AG04449 (cell line): Measurements from ENCODE around the gene SAT2.

Experiments
- CTCF ChIA-PET: fragments of 350-600 bp; formaldehyde crosslinking; extraction: SDS; loops from one replicate; lab custom pipeline; 2021; ENCODE audit warnings: antibody characterized with exemption; lab: Yijun Ruan, JAX
- POLR2A ChIA-PET: fragments of 400-600, 350-600 bp; formaldehyde crosslinking; extraction: SDS; loops from one replicate; lab custom pipeline; 2020; ENCODE audit warnings: antibody characterized with exemption, inconsistent platforms; lab: Yijun Ruan, JAX
- DNase-seq: peaks from one replicate; pipeline ENCODE4 v3.0.0-alpha.2; 2010; ENCODE audit warnings: low read depth, low spot score
- H3K4me3 ChIP-seq: 2 replicates; pipeline ENCODE4 v1.5.1; 2011; ENCODE audit warnings: low read depth, mild to moderate bottlenecking, control low read depth, low read length
- TF ChIP-seq, protein P1 (sequence below): IDR thresholded peaks from one replicate; pipeline ENCODE4 v1.5.1; 2011; ENCODE audit warnings: mild to moderate bottlenecking, moderate library complexity, low read length, control low read depth, inconsistent platforms; ENCODE audit not compliant: insufficient read depth; ENCODE audit errors: missing control alignments

Gene SAT2

GRCh38 chr17:7627250-7628121 is at the start of gene SAT2:
Gene SAT2 (minus strand): TSS chr17:7627821. CDS start chr17:7627635, 186 bp downstream.
- ChIA-PET POLR2A (interaction anchor here (0.5 to 2.2 kb wide), 6 partner anchors 13 to 67 kb away, joined by 3 to 15 read pairs (median 4); partner anchors contain the start of genes FXR2 and TP53), CTCF (interaction anchor here (0.6 to 11.1 kb wide), 7 partner anchors 9 to 116 kb away, joined by 3 to 201 read pairs (median 4); partner anchors contain the start of genes FXR2, TP53 and WRAP53)
- DNase-seq = peak; percentile 52
- H3K4me3 ChIP-seq = peak within 1 kb of the TSS; percentile 65
- TF ChIP-seq, protein P1, sequence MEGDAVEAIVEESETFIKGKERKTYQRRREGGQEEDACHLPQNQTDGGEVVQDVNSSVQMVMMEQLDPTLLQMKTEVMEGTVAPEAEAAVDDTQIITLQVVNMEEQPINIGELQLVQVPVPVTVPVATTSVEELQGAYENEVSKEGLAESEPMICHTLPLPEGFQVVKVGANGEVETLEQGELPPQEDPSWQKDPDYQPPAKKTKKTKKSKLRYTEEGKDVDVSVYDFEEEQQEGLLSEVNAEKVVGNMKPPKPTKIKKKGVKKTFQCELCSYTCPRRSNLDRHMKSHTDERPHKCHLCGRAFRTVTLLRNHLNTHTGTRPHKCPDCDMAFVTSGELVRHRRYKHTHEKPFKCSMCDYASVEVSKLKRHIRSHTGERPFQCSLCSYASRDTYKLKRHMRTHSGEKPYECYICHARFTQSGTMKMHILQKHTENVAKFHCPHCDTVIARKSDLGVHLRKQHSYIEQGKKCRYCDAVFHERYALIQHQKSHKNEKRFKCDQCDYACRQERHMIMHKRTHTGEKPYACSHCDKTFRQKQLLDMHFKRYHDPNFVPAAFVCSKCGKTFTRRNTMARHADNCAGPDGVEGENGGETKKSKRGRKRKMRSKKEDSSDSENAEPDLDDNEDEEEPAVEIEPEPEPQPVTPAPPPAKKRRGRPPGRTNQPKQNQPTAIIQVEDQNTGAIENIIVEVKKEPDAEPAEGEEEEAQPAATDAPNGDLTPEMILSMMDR = no peak

GRCh38 chr17:7676533-7676932 is 48.9 kb upstream of the SAT2 start:
- DNase-seq = no peak
- TF ChIP-seq, protein P1 = no peak
- CTCF ChIA-PET = interaction anchor here (0.9 to 3.8 kb wide), 4 partner anchors 11 to 87 kb away, joined by 3 to 21 read pairs (median 4); partner anchors contain the start of genes TP53 and WRAP53
- H3K4me3 ChIP-seq = no peak overlapping the region
- POLR2A ChIA-PET = interaction anchor here (1.5 kb wide), 1 partner anchor 11 kb away, joined by 4 read pairs; the partner anchor contains the start of gene TP53

DNA sequence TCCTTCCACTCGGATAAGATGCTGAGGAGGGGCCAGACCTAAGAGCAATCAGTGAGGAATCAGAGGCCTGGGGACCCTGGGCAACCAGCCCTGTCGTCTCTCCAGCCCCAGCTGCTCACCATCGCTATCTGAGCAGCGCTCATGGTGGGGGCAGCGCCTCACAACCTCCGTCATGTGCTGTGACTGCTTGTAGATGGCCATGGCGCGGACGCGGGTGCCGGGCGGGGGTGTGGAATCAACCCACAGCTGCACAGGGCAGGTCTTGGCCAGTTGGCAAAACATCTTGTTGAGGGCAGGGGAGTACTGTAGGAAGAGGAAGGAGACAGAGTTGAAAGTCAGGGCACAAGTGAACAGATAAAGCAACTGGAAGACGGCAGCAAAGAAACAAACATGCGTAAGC is 47.3 kb upstream of the SAT2 start:
- no peak overlapping the region for H3K4me3 ChIP-seq
- ChIA-PET CTCF (interaction anchor here (1.4 to 3.8 kb wide), 2 partner anchors 12 to 86 kb away, joined by 3 to 21 read pairs; partner anchors contain the start of genes TP53 and WRAP53), POLR2A (interaction anchor here (0.9 kb wide), 1 partner anchor 11 kb away, joined by 3 read pairs; no protein-coding TSS in a partner anchor)
- TF ChIP-seq, protein P1 = no peak
- no peak for DNase-seq

DNA sequence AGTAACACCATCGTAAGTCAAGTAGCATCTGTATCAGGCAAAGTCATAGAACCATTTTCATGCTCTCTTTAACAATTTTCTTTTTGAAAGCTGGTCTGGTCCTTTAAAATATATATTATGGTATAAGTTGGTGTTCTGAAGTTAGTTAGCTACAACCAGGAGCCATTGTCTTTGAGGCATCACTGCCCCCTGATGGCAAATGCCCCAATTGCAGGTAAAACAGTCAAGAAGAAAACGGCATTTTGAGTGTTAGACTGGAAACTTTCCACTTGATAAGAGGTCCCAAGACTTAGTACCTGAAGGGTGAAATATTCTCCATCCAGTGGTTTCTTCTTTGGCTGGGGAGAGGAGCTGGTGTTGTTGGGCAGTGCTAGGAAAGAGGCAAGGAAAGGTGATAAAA is 45.6 kb upstream of the SAT2 start:
- no peak overlapping the region for H3K4me3 ChIP-seq
- TF ChIP-seq, protein P1 = peak; percentile 6
- ChIA-PET POLR2A (no interaction called here), CTCF (interaction anchor here (1.2 to 3.0 kb wide), 7 partner anchors 10 to 46 kb away, joined by 3 to 22 read pairs (median 5); partner anchors contain the start of genes SAT2, TP53 and WRAP53)
- no peak for DNase-seq

- TF ChIP-seq, protein P1 = no peak
- ChIA-PET POLR2A (no interaction called here), CTCF (interaction anchor here (1.2 to 2.7 kb wide), 2 partner anchors 19 to 27 kb away, joined by 5 to 12 read pairs; partner anchors contain the start of genes TP53 and WRAP53)
- no peak for DNase-seq
- no peak overlapping the region for H3K4me3 ChIP-seq
Observed at GRCh38 chr17:7668482-7668881, 40.9 kb upstream of the SAT2 start.
